ENCODE measurements around the gene REEP3. TPM values are rescaled to one million over a fixed set of nuclear protein-coding genes. Genes with fewer than 3 reads are reported as not detected.
A peak's percentile ranks its signal among the peaks of the same experiment; 100 is the strongest.

The REEP3 gene, protein sequence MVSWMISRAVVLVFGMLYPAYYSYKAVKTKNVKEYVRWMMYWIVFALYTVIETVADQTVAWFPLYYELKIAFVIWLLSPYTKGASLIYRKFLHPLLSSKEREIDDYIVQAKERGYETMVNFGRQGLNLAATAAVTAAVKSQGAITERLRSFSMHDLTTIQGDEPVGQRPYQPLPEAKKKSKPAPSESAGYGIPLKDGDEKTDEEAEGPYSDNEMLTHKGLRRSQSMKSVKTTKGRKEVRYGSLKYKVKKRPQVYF
- total RNA-seq (10 to 100 TPM; 57.7 to 74.3 TPM), polyA plus RNA-seq (10 to 100 TPM; 20.9 to 28.5 TPM)
- long read RNA-seq, donor 1, full-length matches to known transcripts: 2 of 37 reads
- long read RNA-seq, donor 1, partial matches to known transcripts: 1 of 37 reads
- long read RNA-seq, donor 1, other reads (novel, unspliced or antisense): 34 of 37 reads
- long read RNA-seq, donor 2, full-length matches to known transcripts: 17 of 37 reads
- long read RNA-seq, donor 2, partial matches to known transcripts: 2 of 37 reads
- long read RNA-seq, donor 2, other reads (novel, unspliced or antisense): 18 of 37 reads

DNA sequence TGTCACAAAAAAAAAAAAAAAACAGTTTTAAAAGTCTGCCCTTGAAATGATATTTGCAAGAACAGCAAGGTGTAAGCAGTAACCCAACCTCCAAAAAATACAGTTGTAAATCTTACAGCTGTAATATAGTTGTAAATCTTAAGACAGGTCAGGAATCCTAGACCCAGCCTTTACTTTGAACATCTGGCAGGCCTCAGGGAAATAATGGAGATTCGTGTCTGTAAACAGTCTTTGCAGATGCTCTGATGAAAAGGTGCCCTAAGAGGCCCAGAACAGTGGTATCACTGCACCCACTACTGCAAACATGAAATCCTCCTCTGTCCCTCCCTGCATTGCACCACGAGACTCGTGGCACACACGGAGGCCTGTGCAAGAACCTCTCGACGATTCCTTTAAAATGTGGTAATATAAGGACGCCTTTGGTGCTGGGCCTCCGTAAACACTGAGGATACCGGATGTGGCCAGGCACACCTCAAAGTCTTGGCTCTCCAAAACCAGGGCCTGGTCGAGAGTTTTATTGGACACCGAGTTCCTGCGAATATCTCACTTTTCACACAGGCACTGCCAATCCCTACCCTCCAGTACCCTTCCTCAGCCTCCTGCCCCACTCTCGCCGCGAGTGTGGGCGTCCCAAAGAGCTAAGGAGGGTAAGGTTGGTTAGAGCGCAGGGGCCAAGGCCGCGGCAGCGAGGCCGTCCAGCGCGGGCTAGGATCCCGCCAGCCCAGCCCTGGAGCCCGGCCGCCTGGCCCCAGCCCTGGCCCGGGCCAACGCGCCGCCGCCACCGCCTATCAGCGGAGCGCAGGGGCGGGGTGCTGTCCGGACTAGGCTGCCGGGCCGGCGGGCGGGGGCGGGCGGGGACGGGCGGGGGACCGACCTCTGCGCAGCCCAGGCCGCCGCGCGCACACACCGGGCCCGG, at the start of gene REEP3:
Gene REEP3 (plus strand): TSS at position 902 of the 916 bp plus-strand sequence. CDS start 145 bp downstream, outside the sequence.
- H3K27me3 ChIP-seq (ENCODE audit: control insufficient read depth in 1 of 2, insufficient read depth in 2 of 2, low read length in 1 of 2): no peaks in the 10 kb centered on the region
- H3K9me3 ChIP-seq (ENCODE audit: control insufficient read depth, low read length): no peaks in the 10 kb centered on the region
- intact Hi-C loops (cut with DNase I): loop anchor here (5.0 to 10.0 kb wide), 3 partner anchors 53 to 64 kb away; partner anchors contain the start of gene JMJD1C (in 2 of the 2)
- peaks cover 2 to 12% of the 10 kb centered on the region in 2 donors for H3K4me1 ChIP-seq (ENCODE audit: control insufficient read depth in 1 of 2, insufficient read depth in 2 of 2, low read length in 2 of 2)
- peak within 1 kb of the TSS; percentile 79 to 98 for H3K27ac ChIP-seq (ENCODE audit: low read depth in 1 of 2, low read length in 2 of 2)
- DNase-seq: peak; percentile 82 to 90
- peak within 1 kb of the TSS; percentile 74 to 97 for H3K4me3 ChIP-seq (ENCODE audit: low read length in 2 of 2)
- WGBS, 2 donors: 12 to 15% methylated on average over 50 to 52 of the region's 52 CpGs
- ATAC-seq (ENCODE audit: low FRiP score): peak; percentile 90
- H3K36me3 ChIP-seq (ENCODE audit: control insufficient read depth in 1 of 2, insufficient read depth in 2 of 2, low read length in 1 of 2): no peaks in the 10 kb centered on the region

DNA sequence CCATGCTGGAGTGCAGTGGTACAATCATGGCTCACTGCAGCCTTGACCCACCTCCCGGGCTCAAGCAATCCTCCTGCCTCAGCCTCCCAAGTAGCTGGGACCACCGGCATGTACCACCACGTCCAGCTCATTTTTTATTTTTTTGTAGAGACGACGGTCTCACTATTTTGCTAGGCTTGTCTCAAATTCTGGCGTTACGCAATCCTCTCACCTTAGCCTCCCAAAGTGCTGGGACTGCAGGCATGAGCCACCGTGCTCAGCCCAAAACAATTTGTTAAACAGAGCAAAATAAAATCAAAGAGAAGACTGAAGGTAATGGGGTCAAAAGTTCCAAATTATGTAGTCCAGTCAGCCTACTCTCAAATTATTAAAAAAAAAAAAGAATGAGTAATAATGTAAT, 46.7 kb upstream of the REEP3 start:
- Histone ChIP-seq H3K4me1 (ENCODE audit: control insufficient read depth in 1 of 2, insufficient read depth in 2 of 2, low read length in 2 of 2) (no peaks in the 10 kb centered on the region), H3K4me3 (ENCODE audit: low read length in 2 of 2) (no peak overlapping the region), H3K27ac (ENCODE audit: low read depth in 1 of 2, low read length in 2 of 2) (no peak overlapping the region), H3K9me3 (ENCODE audit: control insufficient read depth, low read length) (no peaks in the 10 kb centered on the region), H3K36me3 (ENCODE audit: control insufficient read depth in 1 of 2, insufficient read depth in 2 of 2, low read length in 1 of 2) (no peaks in the 10 kb centered on the region), H3K27me3 (ENCODE audit: control insufficient read depth in 1 of 2, insufficient read depth in 2 of 2, low read length in 1 of 2) (no peaks in the 10 kb centered on the region)
- DNase-seq (no peak), ATAC-seq (ENCODE audit: low FRiP score) (no peak)
- intact Hi-C loops (cut with DNase I): no loop called here
- WGBS, 2 donors: 95% methylated on average over 8 of the region's 8 CpGs

DNA sequence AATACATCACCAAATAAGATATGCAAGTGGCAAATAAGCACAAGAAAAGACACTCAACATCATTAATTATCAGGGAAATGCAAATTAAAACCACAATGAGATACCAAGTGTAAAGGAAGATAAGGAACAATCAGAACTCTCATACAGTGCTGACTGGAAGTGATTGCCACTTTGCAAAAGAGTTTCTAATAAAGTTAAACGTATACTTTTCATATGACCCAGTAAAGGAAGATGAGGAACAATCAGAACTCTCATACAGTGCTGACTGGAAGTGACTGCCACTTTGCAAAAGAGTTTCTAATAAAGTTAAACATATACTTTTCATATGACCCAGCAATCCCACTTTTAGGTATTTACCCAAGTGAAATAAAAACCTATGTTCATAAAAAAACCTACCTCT, 43.3 kb upstream of the REEP3 start:
- WGBS, 2 donors: 48 to 52% methylated on average over 1 of the region's 1 CpG
- intact Hi-C loops (cut with DNase I): no loop called here
- Histone ChIP-seq H3K36me3 (ENCODE audit: control insufficient read depth in 1 of 2, insufficient read depth in 2 of 2, low read length in 1 of 2) (no peaks in the 10 kb centered on the region), H3K4me3 (ENCODE audit: low read length in 2 of 2) (no peak overlapping the region), H3K27me3 (ENCODE audit: control insufficient read depth in 1 of 2, insufficient read depth in 2 of 2, low read length in 1 of 2) (no peaks in the 10 kb centered on the region), H3K9me3 (ENCODE audit: control insufficient read depth, low read length) (no peaks in the 10 kb centered on the region), H3K27ac (ENCODE audit: low read depth in 1 of 2, low read length in 2 of 2) (no peak overlapping the region), H3K4me1 (ENCODE audit: control insufficient read depth in 1 of 2, insufficient read depth in 2 of 2, low read length in 2 of 2) (no peaks in the 10 kb centered on the region)
- ATAC-seq (ENCODE audit: low FRiP score) (no peak), DNase-seq (no peak)

DNA sequence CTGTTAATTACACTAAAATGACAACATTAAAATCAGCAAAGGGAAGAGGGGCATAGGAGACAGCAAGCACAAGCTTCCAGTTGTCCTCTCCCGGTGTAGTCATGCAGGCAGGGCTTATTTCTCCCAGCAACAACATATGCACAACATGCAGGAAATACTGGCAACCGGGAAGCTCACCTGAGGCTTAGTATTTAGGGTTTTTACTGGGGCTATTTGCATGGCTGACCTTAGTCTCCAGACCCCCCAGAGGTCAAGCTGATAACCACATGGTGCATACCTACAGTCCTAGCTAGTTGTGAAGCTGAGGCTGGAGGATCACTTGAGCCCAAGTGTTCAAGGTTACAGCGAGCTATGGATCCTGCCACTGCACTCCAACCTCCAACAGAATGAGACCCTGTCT, 42.6 kb upstream of the REEP3 start:
- H3K9me3 ChIP-seq (ENCODE audit: control insufficient read depth, low read length): no peaks in the 10 kb centered on the region
- DNase-seq: no peak
- no peaks in the 10 kb centered on the region for H3K27me3 ChIP-seq (ENCODE audit: control insufficient read depth in 1 of 2, insufficient read depth in 2 of 2, low read length in 1 of 2)
- ATAC-seq (ENCODE audit: low FRiP score): no peak
- no peak overlapping the region for H3K4me3 ChIP-seq (ENCODE audit: low read length in 2 of 2)
- WGBS, 2 donors: 74 to 77% methylated on average over 3 of the region's 3 CpGs
- H3K27ac ChIP-seq (ENCODE audit: low read depth in 1 of 2, low read length in 2 of 2): no peak overlapping the region
- no peaks in the 10 kb centered on the region for H3K36me3 ChIP-seq (ENCODE audit: control insufficient read depth in 1 of 2, insufficient read depth in 2 of 2, low read length in 1 of 2)
- intact Hi-C loops (cut with DNase I): no loop called here
- no peaks in the 10 kb centered on the region for H3K4me1 ChIP-seq (ENCODE audit: control insufficient read depth in 1 of 2, insufficient read depth in 2 of 2, low read length in 2 of 2)

DNA sequence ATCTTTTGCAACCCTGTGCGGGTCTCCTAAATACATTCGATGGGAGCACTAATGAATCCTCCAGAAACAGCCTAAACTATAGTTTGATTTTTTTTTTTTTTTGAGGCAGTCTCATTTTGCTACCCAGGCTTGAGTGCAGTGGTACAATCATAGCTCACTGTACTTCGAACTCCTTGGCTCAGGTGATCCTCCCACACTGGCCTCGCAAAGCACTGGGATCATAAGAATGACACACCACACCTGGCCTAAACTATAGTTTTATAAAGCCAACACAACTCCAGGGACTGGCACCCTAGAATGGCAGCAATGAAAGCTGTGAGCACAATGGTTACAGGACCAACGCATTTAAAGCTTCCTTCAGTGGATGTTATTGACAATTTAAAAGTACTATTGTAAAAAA, 41.0 kb upstream of the REEP3 start:
- Histone ChIP-seq H3K36me3 (ENCODE audit: control insufficient read depth in 1 of 2, insufficient read depth in 2 of 2, low read length in 1 of 2) (no peaks in the 10 kb centered on the region), H3K4me3 (ENCODE audit: low read length in 2 of 2) (no peak overlapping the region), H3K4me1 (ENCODE audit: control insufficient read depth in 1 of 2, insufficient read depth in 2 of 2, low read length in 2 of 2) (no peaks in the 10 kb centered on the region), H3K9me3 (ENCODE audit: control insufficient read depth, low read length) (no peaks in the 10 kb centered on the region), H3K27ac (ENCODE audit: low read depth in 1 of 2, low read length in 2 of 2) (no peak overlapping the region), H3K27me3 (ENCODE audit: control insufficient read depth in 1 of 2, insufficient read depth in 2 of 2, low read length in 1 of 2) (no peaks in the 10 kb centered on the region)
- DNase-seq: no peak
- ATAC-seq (ENCODE audit: low FRiP score): no peak
- intact Hi-C loops (cut with DNase I): no loop called here
- 95 to 97% methylated on average over 5 of the region's 5 CpGs for WGBS, 2 donors

DNA sequence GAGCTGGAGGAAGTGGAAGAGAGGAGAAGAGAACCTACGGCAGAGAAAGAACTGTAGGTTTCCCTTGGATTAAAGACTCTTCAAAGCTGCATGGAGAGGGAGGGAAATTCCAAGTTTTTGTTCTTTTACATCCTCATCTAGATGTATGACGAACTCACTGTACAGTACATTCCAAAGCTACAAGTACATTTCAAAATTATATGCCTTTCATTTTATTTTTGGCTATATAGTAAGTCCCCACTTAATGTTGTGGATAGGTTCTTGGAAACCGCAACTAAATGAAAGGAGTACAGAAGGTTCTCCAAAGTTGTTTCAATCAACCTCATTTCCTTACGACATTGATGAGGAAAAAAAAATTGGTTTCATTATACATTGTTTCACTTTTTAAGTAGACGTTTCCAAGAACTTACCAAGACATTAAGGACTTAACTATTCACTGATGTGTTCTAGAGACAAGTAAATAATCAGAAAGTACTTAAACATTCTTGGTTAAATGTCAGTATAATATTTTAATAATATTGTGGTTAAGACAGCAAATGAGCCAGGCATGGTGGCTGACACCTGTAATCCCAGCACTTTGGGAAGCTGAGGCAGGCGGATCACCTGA, 39.3 kb upstream of the REEP3 start:
- H3K27ac ChIP-seq (ENCODE audit: low read depth in 1 of 2, low read length in 2 of 2): no peak overlapping the region
- H3K9me3 ChIP-seq (ENCODE audit: control insufficient read depth, low read length): no peaks in the 10 kb centered on the region
- no peaks in the 10 kb centered on the region for H3K27me3 ChIP-seq (ENCODE audit: control insufficient read depth in 1 of 2, insufficient read depth in 2 of 2, low read length in 1 of 2)
- H3K4me3 ChIP-seq (ENCODE audit: low read length in 2 of 2): no peak overlapping the region
- 71 to 72% methylated on average over 6 of the region's 6 CpGs for WGBS, 2 donors
- no peak for ATAC-seq (ENCODE audit: low FRiP score)
- no peaks in the 10 kb centered on the region for H3K36me3 ChIP-seq (ENCODE audit: control insufficient read depth in 1 of 2, insufficient read depth in 2 of 2, low read length in 1 of 2)
- intact Hi-C loops (cut with DNase I): no loop called here
- no peak for DNase-seq
- H3K4me1 ChIP-seq (ENCODE audit: control insufficient read depth in 1 of 2, insufficient read depth in 2 of 2, low read length in 2 of 2): peaks cover 0 to 2% of the 10 kb centered on the region in 2 donors

DNA sequence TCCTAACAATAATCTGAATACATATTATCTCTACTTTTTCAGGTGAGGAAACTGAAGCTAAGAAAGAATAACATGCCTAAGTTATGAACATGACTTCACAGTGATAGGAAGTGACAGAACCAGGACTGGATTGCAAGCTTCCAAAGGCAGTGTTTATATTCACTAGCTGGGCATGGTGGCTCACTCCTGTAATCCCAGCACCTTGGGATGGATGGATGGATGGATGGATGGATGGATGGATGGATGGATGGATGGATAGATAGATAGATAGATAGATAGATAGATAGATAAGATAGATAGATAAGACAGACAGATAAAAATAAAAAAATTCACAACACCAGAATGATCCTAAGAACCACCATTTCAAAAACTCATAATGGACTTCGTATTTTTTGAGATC, 37.2 kb upstream of the REEP3 start:
- Histone ChIP-seq H3K27ac (ENCODE audit: low read depth in 1 of 2, low read length in 2 of 2) (no peak overlapping the region), H3K9me3 (ENCODE audit: control insufficient read depth, low read length) (no peaks in the 10 kb centered on the region), H3K36me3 (ENCODE audit: control insufficient read depth in 1 of 2, insufficient read depth in 2 of 2, low read length in 1 of 2) (no peaks in the 10 kb centered on the region), H3K4me1 (ENCODE audit: control insufficient read depth in 1 of 2, insufficient read depth in 2 of 2, low read length in 2 of 2) (peaks cover 0 to 2% of the 10 kb centered on the region in 2 donors), H3K4me3 (ENCODE audit: low read length in 2 of 2) (no peak overlapping the region), H3K27me3 (ENCODE audit: control insufficient read depth in 1 of 2, insufficient read depth in 2 of 2, low read length in 1 of 2) (no peaks in the 10 kb centered on the region)
- ATAC-seq (ENCODE audit: low FRiP score): no peak
- no peak for DNase-seq
- WGBS, 2 donors: 94 to 100% methylated on average over 1 of the region's 1 CpG
- intact Hi-C loops (cut with DNase I): no loop called here

DNA sequence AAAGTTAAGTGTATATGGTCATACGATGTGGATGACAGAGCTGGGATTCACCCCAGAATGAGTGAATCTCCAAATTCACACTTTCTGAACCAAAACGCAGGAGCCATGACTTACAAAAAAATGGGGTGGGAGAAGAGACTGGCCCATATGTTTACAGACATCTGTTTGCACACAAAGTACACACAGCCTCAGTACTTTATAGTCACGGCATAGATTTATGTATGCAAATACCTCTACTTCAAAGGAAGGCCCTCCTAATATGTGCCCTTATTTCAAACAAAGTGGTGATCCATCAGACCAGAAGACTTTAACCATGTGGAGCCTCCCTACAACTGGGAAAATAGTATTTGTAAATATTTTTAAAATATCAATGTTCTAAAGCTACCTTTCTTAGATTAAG, 33.2 kb upstream of the REEP3 start:
- Histone ChIP-seq H3K36me3 (ENCODE audit: control insufficient read depth in 1 of 2, insufficient read depth in 2 of 2, low read length in 1 of 2) (no peaks in the 10 kb centered on the region), H3K27ac (ENCODE audit: low read depth in 1 of 2, low read length in 2 of 2) (no peak overlapping the region), H3K4me1 (ENCODE audit: control insufficient read depth in 1 of 2, insufficient read depth in 2 of 2, low read length in 2 of 2) (peaks cover 0 to 4% of the 10 kb centered on the region in 2 donors), H3K27me3 (ENCODE audit: control insufficient read depth in 1 of 2, insufficient read depth in 2 of 2, low read length in 1 of 2) (no peaks in the 10 kb centered on the region), H3K9me3 (ENCODE audit: control insufficient read depth, low read length) (no peaks in the 10 kb centered on the region), H3K4me3 (ENCODE audit: low read length in 2 of 2) (no peak overlapping the region)
- DNase-seq (no peak), ATAC-seq (ENCODE audit: low FRiP score) (no peak)
- intact Hi-C loops (cut with DNase I): no loop called here
- WGBS, 2 donors: 78 to 91% methylated on average over 3 of the region's 3 CpGs

Measured in aorta (tissue), 5 donors.